OCI-LY3 (cell line): ENCODE data around the gene PTGIS.

ENCODE experiments used
- EZH2phosphoT487 ChIP-seq: fragments of 200-600 bp; shearing (Covaris generic); IDR thresholded peaks from 2 replicates; pipeline ENCODE4 v1.6.1; 2018; ENCODE audit warnings: antibody characterized with exemption, mixed run types, low read depth
- TF ChIP-seq, protein P1 (sequence below): fragments of 200-600, 300-600 bp; sonication (generic); IDR thresholded peaks from 2 replicates; pipeline ENCODE4 v1.5.1; 2014; ENCODE audit warnings: antibody characterized with exemption, low read length, low read depth

DNA sequence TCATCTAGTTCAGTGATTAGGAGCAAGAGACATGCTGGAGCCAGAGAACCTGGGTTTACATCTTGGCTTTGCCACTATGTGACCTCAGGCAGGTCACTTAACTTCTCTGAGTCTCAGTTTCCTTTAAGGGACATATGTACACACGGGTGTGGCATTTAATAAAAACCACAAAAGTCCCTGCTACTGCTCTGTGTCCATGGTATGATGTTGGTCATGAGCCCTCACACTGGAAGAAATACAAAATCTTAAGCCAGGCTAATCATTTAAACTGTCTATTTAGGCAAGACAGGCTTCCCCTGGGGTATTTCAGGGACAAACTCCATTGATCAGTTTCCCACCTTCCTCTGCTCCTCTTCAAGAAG, 12.9 kb upstream of the PTGIS start:
- TF ChIP-seq EZH2phosphoT487: no peak
- TF ChIP-seq, protein P1, sequence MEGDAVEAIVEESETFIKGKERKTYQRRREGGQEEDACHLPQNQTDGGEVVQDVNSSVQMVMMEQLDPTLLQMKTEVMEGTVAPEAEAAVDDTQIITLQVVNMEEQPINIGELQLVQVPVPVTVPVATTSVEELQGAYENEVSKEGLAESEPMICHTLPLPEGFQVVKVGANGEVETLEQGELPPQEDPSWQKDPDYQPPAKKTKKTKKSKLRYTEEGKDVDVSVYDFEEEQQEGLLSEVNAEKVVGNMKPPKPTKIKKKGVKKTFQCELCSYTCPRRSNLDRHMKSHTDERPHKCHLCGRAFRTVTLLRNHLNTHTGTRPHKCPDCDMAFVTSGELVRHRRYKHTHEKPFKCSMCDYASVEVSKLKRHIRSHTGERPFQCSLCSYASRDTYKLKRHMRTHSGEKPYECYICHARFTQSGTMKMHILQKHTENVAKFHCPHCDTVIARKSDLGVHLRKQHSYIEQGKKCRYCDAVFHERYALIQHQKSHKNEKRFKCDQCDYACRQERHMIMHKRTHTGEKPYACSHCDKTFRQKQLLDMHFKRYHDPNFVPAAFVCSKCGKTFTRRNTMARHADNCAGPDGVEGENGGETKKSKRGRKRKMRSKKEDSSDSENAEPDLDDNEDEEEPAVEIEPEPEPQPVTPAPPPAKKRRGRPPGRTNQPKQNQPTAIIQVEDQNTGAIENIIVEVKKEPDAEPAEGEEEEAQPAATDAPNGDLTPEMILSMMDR: no peak
